ENCODE measurements around the gene LY6G6D.

DNA sequence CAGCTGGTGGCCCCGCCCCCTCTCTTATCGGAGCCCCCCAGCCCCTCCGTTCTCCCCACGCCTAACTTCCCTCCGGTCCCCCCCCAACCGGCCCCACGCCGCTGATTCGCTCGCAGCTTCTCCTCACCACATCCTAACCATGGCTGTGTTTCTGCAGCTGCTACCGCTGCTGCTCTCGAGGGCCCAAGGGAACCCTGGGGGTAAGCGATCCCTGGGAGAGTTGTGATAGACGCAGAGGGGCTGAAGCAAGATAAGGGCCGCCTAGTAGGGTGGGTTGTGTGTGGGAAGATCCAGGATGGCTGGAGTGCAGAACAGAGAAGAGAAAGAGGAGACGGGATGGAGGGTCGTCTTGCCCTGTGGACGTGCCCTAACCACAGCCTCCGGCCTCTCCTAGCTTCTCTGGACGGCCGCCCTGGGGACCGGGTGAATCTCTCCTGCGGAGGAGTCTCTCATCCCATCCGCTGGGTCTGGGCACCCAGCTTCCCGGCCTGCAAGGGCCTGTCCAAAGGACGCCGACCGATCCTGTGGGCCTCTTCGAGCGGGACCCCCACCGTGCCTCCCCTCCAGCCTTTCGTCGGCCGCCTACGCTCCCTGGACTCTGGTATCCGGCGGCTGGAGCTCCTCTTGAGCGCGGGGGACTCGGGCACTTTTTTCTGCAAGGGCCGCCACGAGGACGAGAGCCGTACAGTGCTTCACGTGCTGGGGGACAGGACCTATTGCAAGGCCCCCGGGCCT, 8.3 kb downstream of the LY6G6D start, which contains the start of gene MPIG6B:
- TF ChIP-seq EZH2 (IDR thresholded peaks at IDR 0.05; ENCODE audit: low read length, missing control alignments): no peak
- TF ChIP-seq, protein P1, sequence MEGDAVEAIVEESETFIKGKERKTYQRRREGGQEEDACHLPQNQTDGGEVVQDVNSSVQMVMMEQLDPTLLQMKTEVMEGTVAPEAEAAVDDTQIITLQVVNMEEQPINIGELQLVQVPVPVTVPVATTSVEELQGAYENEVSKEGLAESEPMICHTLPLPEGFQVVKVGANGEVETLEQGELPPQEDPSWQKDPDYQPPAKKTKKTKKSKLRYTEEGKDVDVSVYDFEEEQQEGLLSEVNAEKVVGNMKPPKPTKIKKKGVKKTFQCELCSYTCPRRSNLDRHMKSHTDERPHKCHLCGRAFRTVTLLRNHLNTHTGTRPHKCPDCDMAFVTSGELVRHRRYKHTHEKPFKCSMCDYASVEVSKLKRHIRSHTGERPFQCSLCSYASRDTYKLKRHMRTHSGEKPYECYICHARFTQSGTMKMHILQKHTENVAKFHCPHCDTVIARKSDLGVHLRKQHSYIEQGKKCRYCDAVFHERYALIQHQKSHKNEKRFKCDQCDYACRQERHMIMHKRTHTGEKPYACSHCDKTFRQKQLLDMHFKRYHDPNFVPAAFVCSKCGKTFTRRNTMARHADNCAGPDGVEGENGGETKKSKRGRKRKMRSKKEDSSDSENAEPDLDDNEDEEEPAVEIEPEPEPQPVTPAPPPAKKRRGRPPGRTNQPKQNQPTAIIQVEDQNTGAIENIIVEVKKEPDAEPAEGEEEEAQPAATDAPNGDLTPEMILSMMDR (conservative IDR thresholded peaks at IDR 0.05 in 1 of 2, IDR thresholded peaks at IDR 0.05 in 1 of 2; ENCODE audit: low read depth in 1 of 2, low read length in 2 of 2): no peak

Measured in fibroblast of lung (primary cell).